Stimulated activated CD8-positive, alpha-beta memory T cell treated with anti-CD3 and anti-CD28 coated beads, Interleukin-2, amount 100 ng/mL, for 1 hour (primary cell): Measurements from ENCODE around the gene ZBTB34.

Experiments used
- DNase-seq, 2 donors: peaks; one replicate each; pipeline ENCODE4 v3.0.0-alpha.2; 2020; ENCODE audit warnings: low read depth in 2 of 2

Gene ZBTB34

DNA sequence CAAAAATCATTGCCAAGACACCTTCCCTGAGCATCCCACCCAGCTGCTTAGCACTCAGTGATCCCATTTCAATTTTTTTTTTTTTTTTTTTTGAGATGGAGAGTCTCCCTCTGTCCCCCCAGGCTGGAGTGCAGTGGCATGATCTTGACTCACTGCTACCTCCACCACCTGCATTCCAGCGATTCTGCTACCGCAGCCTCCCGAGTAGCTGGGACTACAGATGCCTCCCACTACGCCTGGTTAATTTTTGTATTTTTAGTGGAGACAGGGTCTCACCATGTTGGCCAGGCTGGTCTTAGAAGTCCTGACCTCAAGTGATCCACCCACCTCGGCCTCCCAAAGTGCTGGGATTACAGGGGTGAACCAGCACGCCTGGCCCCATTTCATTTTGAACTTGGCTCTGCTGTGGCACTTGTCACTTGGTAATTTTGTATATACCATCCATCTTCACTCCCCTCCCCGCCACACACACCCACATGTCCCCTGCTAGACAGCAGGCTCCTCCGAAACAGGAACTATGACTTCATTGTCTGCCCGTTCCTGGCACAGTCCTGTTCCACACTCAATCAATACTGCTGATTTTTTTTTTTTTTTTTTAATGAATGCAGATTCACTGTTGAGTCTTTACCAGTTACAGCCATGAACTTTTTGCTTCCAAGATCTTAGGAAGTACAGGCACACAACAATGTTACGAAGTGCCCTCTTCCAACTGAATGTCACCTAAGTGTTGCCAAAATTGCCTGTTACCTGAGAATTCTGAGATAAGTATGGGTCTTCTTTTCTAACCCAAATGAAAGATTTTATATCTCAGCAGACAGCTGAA is 17.3 kb upstream of the ZBTB34 start:
- no peak for DNase-seq

DNA sequence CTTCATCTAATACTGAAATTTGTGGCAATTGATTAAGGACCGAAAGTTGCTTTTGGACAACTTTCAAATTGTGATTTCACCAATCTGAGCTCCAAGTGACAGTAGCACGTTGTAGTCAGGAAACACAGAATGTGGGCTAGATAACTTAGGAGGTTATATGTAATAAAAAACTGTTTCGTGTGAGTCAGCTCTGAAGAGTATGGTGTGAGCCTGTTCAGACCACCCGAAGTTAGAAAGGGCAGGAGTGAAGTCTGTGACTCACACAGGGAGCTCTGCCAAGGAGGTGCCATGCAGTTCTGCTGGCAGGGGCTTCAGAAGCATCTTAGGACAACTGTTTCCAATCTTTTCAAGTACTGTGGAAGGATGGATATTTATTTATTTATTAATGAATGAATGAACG is 16.4 kb upstream of the ZBTB34 start:
- DNase-seq = no peak

DNA sequence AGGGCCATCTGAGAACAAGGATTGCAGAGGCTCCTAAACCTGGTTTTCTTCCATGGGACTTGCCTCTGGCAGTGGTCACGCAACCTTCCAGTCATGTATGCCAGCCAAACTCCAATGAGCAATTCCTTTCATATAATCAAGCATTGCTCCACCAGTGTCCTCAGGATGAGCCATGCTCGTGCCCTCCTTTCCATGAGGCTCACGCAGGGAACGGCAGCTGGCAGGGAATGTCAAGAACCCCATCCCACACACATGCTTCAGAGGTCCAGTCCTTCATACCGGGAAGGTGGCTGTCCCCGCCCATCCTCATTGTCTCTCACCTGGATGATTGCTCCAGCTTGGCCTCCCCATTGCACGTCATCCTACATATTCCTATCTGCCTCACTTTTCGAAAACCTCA is 13.4 kb upstream of the ZBTB34 start:
- no peak for DNase-seq

DNA sequence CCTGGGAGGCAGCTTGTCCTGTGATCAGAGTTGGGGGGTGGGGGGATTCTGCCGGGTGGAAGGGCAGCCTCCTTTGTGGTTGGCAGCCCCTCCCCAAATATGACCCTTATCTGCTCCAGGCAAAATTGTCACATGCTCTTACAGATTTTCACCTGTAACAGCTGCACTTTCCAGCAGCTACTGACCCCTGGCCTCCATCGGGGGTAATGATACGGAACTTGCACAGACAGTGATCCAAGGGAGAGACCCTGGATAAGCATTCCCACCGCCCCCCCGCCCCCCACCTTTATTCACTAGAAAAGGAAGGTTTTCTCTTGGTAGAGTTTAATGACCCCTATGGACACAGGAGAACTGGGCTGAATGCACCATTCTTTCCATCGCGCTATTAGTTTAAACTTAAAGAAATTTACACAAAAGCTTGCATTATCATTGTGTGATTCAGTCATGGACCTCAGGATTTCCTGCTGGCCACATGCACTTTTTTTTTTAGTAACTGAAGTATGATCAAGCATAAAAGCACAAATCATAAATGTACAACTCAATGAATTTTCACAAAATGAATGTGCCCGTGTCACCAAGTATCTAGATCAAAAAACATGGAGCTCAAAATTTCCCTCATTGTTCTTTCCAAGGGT is 10.7 kb upstream of the ZBTB34 start:
- no peak for DNase-seq

DNA sequence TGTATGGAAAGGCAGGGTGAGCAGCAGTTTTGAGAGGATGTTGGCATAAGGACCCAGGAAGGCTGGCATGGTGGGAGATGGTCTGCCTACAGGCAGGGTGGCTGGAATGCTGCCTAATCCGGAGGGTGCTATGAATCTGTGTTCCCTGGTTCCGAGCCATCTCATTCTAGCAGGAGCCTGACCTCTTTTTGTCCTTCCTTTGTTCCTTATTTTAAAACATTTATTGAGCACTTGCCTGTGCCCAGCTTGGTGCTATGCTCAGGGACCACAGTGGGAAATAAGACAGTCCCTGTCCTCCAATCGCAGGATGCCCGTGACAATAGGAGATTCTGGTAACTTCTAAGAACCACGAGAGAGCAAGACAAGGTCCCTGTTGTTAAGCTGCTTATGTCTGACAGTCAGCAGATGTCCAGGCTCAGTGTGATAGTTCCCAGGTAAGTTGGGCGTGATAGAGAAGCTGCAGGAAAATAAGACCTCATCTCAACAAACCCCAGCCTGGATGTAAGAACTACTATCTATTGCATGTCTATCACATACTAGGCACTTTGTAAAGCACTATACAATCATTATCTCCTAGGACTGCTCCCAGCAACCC is 9.1 kb upstream of the ZBTB34 start:
- DNase-seq = no peak

DNA sequence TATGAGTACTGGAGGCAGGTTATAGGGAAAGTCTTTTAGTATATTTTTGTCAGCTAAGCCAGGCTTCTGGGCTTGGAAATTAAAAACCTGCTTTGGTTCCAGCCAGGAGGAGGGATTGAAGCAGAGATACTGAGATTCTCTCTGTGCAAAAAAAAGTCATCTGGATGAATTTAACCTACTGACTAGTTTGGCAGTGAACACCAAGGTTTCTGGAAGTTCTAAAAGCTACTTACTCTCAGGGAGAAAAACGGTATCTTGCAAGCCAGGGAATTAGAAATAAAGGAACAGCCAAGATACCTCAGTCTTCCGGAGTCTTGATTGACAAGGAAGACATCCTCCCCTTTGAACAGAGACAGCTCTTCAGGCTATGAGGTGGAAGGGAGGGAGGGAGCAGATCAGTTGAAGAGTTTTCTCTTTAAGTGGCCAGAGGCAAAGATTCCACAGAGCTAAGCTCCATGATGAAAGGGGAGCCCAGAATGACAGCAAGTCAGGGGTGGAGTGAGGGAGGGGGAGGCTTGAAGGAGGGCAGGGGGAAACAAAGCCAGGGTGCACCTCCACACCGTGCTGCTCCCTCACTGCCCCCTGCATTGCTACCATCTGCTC is 8.3 kb upstream of the ZBTB34 start:
- DNase-seq = no peak

DNA sequence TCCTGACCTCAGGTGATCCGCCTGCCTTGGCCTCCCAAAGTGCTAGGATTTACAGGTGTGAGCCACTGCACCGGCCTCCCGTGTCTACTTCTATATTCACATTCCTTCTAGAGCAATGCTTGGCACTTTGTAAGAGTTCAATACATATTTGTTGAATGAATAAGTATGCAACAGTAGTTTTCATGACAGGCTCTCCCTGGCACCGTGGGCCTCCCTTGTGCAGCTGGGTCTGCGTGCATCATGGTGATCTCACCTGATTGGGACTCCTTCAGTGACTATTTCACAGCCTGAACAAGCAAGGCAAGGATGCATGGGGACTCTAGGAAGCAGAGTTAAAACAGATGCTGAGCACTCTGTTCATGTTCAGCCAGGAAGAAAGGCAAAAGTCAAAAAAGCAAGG is 6.8 kb upstream of the ZBTB34 start:
- DNase-seq = no peak

DNA sequence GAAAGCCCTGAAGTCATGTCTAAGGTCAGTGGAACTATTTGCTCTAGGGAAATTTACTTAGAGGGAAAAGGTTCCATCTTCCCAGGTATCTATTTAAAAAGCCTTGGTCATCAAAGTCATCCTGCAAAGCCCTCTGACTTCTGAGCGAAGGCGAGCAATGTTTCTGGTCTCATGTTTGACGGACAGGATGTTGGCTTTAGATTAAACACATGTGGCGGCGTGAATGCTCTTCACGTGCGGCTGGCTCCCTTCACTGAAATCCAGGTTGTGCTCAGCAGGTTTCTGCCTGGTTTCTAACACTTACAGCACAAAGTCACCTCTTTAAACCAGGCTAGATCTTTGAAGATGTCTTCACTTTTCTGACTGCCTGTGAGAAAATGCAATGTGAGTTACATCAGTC is 5.7 kb upstream of the ZBTB34 start:
- DNase-seq = no peak

DNA sequence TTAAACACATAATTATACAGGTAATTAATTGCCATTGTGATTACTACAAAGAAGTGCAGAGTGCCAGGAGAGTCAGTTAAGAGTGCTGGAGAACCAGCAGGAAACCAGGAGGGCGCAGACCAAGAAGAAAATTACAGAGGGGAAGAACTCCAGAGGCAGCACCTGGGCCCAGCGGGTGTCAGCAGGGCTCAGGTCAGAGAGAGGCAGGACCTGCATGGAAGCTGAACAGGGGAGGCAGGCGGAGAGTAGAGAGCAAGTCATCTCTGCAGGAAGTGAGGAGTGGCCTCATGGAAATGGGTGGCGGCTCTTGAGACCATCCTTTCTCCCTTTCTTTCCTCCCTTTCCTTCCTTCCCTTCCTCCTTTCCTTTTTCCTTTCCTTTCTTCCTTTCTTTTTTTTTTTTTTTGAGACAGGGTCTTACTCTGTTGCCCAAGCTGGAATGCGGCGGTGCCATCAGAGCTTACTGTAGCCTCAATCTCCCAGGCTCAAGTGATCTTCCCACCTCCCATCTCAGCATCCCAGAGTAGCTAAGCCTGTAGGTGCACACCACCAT is 4.0 kb upstream of the ZBTB34 start:
- DNase-seq = no peak

DNA sequence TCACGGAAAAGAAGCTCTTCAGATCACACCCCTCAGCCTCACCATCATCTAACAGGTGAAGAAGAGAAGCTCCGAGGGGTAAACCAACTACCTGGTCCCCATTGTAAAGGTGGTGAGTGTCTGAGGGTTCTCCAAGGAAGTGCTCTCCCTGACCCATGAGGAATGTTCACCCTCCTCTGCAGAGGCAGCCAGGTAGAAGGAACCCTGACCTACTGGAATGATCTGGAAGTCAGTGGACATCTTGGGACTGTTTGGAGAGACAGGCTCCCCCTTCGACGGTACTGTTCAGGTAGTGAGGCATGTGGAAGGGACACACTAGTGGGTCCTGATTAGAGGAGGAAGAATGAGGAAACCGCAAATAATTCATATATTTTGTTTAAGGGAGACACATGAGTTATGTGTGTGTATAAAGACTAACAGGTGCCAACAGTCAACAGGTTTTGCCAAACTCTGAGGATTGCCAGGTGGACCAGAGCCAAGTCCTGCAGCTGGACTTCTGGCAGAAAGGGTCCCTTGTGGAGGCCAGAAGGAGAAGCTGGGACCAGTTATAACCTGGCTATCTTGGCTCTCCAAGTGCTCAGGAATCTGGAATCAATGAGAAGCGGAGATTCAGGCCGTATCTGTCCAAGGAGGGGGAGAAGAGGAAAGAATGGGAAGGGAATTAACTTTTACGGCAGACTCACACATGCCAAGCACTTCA is 3.0 kb upstream of the ZBTB34 start:
- DNase-seq = no peak

DNA sequence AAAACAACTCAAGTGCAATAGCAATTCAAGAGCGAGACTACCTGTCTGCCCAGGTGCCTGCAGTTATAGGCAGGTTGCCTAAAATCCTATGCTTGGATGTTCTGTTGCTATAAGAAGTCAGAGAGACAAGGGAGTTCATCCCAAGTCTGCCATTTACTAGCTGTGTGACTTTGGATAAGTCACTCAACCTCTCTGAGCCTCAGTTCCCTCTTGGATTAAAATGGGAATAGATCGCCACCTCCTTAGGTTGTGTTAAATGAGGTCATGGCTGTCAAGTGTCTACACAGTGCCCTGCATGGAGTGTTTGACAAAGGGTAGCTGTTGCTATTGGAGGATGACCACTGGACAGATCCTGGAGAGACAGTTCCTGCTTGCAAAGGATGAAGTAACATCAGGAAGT is 1.3 kb upstream of the ZBTB34 start:
- DNase-seq = no peak

DNA sequence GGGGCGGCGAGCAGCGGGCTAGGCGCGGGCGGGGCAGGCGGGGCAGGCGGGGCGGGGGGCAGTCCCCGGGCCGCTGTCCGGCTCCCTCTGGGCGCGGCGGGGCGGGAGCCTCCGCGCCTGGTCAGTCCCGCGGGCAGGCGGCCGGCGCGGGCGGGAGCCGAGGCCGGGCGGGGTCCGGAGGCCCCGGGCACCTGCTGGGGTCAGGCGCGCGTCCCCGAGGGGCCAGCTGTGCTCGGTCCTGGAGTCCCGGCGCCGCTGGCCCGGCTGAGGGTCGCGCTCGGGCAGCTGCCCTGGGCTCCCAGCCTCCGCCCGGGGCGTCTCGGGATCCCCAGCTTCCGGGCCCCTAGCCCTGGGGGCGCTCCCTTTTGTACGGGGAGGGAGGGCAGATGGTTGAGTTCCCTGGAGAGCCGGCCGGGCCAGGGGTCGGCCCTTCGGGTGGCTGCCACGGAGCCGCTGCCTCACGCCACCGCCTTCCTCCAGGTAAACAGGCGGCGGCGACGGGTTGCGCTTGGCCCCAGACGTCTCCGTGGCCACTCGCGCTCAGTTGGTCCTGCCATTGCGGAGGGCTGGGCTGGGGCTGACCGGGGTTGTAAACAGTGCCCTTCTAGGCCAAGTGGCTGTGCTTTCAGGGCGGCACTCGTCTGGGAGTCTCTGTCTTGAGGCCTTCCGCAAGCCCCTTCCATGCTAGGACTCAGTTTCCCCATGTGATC is 473 bp downstream of the ZBTB34 start:
- DNase-seq = no peak

DNA sequence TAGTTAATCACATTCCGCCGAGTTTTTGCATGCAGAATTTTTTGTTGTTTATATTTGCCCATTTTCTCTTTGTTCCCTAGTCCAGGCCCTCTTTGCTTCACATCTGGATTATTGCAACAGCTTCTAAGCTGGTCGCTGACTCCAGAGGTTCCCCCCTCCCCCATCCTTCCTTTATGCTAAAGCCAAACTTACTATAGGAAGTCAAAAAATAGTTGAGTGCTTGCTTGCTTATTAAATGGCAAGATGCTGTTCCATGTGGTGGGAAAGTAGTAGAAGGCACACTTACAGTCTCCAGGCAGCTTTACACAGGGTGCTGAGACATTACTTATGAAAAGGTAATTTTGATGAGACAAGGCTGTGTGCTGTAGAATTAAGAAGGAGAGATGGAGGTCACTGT is 1.3 kb downstream of the ZBTB34 start:
- DNase-seq = no peak

DNA sequence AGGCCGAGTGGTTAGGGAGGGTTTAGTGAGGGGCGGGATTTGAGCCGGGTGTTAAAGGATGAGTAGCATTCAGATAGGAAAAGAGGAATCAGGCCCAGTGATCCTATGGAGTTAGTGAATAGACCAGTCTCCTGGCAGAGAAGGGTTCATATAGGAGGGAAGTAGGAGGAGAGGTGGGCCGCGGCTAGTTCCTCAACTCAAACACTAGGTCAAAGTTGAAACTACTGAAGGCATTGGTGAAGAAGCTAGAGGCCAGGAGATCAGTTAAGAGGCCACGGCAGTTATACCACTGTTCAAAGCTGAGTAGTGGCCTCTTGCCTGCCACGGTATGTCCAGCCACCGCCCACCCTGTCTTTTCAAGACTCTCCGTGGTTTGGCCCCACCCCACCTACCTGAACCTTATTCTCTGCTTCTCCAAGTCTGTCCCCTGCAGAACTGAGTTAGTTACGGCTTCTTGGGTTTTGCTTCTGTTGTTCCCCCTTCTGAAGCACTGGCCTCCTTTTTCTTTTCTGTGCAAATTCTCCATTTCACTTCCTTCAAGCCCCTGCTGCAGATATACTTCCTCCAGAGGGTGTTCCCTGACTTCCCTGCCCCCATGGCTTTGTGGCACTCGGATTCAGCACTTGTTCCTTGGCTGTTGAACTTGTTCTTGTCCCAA is 1.8 kb downstream of the ZBTB34 start:
- DNase-seq = no peak

DNA sequence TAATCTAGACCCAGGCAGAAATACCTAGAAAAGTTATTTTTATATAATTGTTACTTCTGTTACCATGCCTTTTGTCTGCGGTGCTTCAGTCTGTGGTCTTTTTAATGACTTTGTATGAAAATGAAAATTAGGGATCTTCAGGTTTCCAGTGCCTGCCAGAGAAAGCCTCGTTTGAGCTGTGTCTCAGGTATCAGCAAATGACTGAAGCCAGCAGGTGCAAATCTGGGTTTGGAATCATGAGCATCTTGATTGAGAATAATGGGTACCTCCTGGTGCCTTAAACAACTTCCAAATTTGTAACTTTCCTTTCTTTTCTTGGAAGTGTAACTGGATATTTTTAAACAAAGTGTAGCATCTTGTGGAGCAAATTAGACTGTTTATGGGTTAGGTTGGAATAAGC is 4.3 kb downstream of the ZBTB34 start:
- DNase-seq = no peak

DNA sequence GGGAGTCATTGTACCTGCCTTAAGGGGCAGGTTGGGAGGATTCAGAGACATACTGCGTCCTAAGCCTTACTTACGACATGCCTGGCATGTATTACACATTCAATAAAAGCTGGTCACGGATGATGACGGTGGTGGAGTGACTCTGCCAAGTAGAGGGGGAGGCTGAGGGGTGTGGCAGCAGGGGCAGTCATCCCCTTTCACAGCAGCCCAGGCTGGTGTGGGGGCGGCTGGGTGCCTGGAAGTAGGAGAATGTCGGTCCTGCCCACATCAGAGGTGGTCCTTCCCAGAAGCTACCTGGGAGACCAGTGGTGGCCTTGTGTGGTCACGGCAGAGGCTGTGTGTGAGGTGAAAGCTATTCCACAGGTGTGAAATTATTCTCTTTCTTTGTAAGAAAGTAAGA is 8.9 kb downstream of the ZBTB34 start:
- DNase-seq = no peak

DNA sequence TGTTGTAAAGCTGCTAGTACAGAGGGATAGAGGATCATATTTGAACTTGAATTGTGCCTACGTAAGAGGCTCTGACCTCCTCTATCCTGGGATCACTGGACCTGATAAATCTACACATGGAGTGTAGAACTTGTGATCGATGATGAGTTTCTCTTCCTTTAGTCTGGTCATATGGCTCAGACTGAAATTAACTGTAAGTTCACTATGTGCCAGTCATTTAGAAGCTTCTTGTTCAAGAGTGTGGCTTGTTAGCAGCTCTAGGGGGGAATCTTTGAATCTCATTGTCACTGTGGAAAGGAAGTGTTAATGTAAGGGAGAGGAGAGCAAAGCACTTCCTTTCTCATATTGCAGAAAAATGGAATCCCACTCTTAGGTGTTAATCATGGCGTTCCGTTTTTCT is 12.1 kb downstream of the ZBTB34 start:
- DNase-seq = no peak

DNA sequence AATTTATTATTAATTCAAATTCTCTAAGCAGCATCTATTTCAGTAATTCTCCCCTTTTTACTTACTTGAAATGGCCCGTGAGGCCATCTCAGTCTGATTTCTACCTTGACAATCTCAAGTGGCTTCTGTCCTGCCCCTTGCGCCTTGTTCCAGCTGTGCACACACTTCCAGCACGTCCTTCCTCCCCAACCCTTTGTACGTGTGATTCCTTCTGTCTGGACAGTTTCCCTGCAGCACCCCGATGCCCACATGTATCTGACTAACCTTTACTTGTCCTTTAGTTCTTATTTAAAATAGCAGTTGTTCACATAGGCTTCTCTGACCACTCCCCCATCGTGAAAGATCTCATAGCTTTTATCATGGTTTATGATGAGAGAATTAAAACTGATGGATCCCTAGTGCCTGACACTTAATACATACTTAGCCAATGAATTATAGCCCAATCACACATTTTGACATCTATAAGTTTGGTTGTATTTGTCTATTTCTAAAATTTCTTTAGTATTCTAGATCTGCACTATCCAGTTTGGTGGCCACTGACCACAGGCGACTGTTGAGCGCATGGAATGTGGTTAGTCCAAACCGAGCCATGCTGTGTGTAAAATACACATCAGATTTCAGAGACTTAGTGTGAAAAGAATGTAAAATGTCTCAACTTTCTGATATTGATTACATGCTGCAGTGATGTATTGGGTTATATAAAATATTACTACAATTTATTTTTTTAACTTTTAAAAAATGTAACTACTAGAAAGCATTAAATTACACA is 14.3 kb downstream of the ZBTB34 start:
- no peak for DNase-seq

DNA sequence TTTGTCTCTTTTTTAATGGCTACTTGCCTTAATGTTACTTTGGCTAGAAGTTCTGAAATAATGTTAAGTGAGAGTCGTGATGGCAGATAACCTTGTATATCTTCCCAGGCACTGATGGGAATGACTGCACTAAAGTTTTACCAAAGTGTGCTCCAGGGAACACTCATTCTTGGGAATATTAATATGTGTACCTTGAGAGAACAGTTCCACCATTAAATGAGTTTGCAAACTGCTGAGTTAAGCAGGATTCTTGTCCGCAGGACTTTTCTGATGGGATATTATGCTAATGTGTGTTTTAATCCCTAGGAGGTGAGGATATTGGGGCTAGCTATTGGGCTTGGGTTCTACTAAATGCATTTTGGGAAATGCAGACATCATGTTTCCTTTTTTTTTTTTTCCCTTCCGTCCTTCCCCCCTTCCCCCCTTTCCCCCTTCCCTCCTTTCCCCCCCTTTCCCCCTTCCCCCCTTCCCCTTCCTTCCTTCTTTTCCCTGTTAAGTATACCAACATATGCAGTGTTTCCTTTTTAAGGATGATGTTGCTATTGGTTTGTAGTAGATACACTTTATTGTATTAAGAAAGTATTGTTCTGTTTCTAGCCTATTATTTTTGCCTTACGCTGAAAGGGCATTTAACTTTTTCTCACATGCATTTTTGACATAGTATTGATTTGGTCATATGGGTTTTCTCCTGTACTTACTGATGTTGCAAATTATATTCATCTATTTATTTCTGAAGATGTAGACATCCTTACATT is 15.5 kb downstream of the ZBTB34 start:
- no peak for DNase-seq
